GM23338 (cell line): ENCODE data around the gene C1GALT1C1L. TPM values are rescaled to one million over a fixed set of nuclear protein-coding genes. Genes with fewer than 3 reads are reported as not detected.

Experiments used
- ATAC-seq: fragments of 200-7000 bp; cut with Tn5 transposase; 3 replicates; pipeline ENCODE4 v1.9.1; 2020
- DNase-seq: peaks from one replicate; pipeline ENCODE4 v3.0.0-alpha.2; 2015; ENCODE audit warnings: low spot score
- H2AFZ ChIP-seq: fragments of 200-600 bp; sonication (generic); 2 replicates; pipeline ENCODE4 v1.8.0; 2016; ENCODE audit warnings: antibody characterized with exemption, mild to moderate bottlenecking, moderate library complexity
- H3F3A ChIP-seq: fragments of 200-600 bp; sonication (generic); replicated peaks from 2 replicates; pipeline ENCODE4 v1.8.0; 2017; ENCODE audit warnings: antibody characterized with exemption, mixed run types, low read depth
- H3K27ac ChIP-seq: fragments of 200-600 bp; sonication (generic); 2 replicates; pipeline ENCODE4 v1.6.1; 2016; ENCODE audit warnings: low read depth
- H3K27me3 ChIP-seq: fragments of 200-600 bp; sonication (generic); 2 replicates; pipeline ENCODE4 v1.8.0; 2016; ENCODE audit warnings: mild to moderate bottlenecking, mixed run types, moderate library complexity; ENCODE audit not compliant: insufficient read depth
- H3K36me3 ChIP-seq: fragments of 200-600 bp; sonication (generic); 2 replicates; pipeline ENCODE4 v1.8.0; 2016; ENCODE audit warnings: mild to moderate bottlenecking; ENCODE audit not compliant: insufficient read depth
- H3K4me1 ChIP-seq: fragments of 200-600 bp; sonication (generic); 2 replicates; pipeline ENCODE4 v1.8.0; 2016; ENCODE audit warnings: mild to moderate bottlenecking, moderate library complexity; ENCODE audit not compliant: insufficient read depth
- H3K4me2 ChIP-seq: fragments of 200-600 bp; sonication (generic); 2 replicates; pipeline ENCODE4 v1.7.1; 2017; ENCODE audit warnings: mixed run types
- H3K4me3 ChIP-seq: fragments of 200-600 bp; sonication (generic); 2 replicates; pipeline ENCODE4 v1.6.1; 2016; ENCODE audit warnings: mixed run types
- H3K79me2 ChIP-seq: fragments of 200-600 bp; sonication (generic); replicated peaks from 2 replicates; pipeline ENCODE4 v1.8.0; 2017; ENCODE audit warnings: mild to moderate bottlenecking; ENCODE audit not compliant: insufficient read depth
- H3K9me2 ChIP-seq: fragments of 200-600 bp; sonication (generic); 2 replicates; pipeline ENCODE4 v1.8.0; 2017; ENCODE audit not compliant: insufficient read depth
- H4K20me1 ChIP-seq: fragments of 200-600 bp; sonication (generic); replicated peaks from 2 replicates; pipeline ENCODE4 v1.8.0; 2017; ENCODE audit warnings: mild to moderate bottlenecking; ENCODE audit not compliant: insufficient read depth
- H3K27ac Mint-ChIP-seq: 2 replicates; pipeline ENCODE4 v1.8.0; 2020; ENCODE audit warnings: inconsistent platforms, mild to moderate bottlenecking, moderate library complexity, mixed read lengths
- H3K27me3 Mint-ChIP-seq: 3 replicates; pipeline ENCODE4 v1.8.0; 2022; ENCODE audit warnings: low read depth, mild to moderate bottlenecking, moderate library complexity, mixed read lengths, inconsistent platforms; ENCODE audit not compliant: insufficient read depth, poor library complexity
- H3K36me3 Mint-ChIP-seq: 3 replicates; pipeline ENCODE4 v1.8.0; 2021; ENCODE audit warnings: low read depth, mild to moderate bottlenecking, inconsistent platforms, moderate library complexity, mixed read lengths
- H3K4me1 Mint-ChIP-seq: 3 replicates; pipeline ENCODE4 v1.8.0; 2020; ENCODE audit warnings: mild to moderate bottlenecking, inconsistent platforms, mixed read lengths
- H3K4me3 Mint-ChIP-seq: 3 replicates; pipeline ENCODE4 v1.8.0; 2021; ENCODE audit warnings: moderate library complexity, mild to moderate bottlenecking, inconsistent platforms, mixed read lengths
- H3K9me3 Mint-ChIP-seq: 3 replicates; pipeline ENCODE4 v1.8.0; 2020; ENCODE audit warnings: moderate library complexity, mild to moderate bottlenecking, inconsistent platforms, mixed read lengths
- CTCF ChIP-seq, 2 experiments: fragments of 200-600 bp in 1 of 2; sonication (generic) in 1 of 2; conservative IDR thresholded peaks; 2 replicates each; pipeline versions ENCODE4 v1.5.1 to v1.6.1; 2016 to 2017; ENCODE audit warnings: antibody characterized with exemption in 2 of 2, low read depth in 2 of 2, mild to moderate bottlenecking in 2 of 2, moderate library complexity in 1 of 2
- ETS1 ChIP-seq: IDR thresholded peaks from 2 replicates; pipeline ENCODE4 v1.6.1; 2016; ENCODE audit warnings: antibody characterized with exemption
- EZH2phosphoT487 ChIP-seq: fragments of 200-600 bp; sonication (generic); IDR thresholded peaks from one replicate; pipeline ENCODE4 v1.8.1; 2018; ENCODE audit warnings: antibody characterized with exemption; ENCODE audit not compliant: unreplicated experiment
- JUNB ChIP-seq: IDR thresholded peaks from one replicate; pipeline ENCODE4 v1.6.1; 2016; ENCODE audit warnings: antibody characterized with exemption; ENCODE audit not compliant: unreplicated experiment
- NANOG ChIP-seq: IDR thresholded peaks from 2 replicates; pipeline ENCODE4 v1.6.1; 2016; ENCODE audit warnings: antibody characterized with exemption, borderline replicate concordance
- POLR2AphosphoS5 ChIP-seq: IDR thresholded peaks from 2 replicates; pipeline ENCODE4 v1.6.1; 2016; ENCODE audit warnings: antibody characterized with exemption, low read depth
- STAT1 ChIP-seq: IDR thresholded peaks from one replicate; pipeline ENCODE4 v1.6.1; 2016; ENCODE audit warnings: antibody characterized with exemption; ENCODE audit not compliant: unreplicated experiment
- ZNF114 ChIP-seq: fragments of 250-450 bp; sonication (Bioruptor Pico); IDR thresholded peaks from 2 replicates; pipeline ENCODE4 v1.5.0; 2020; ENCODE audit warnings: mild to moderate bottlenecking, moderate library complexity
- ZNF331 ChIP-seq: fragments of 250-450 bp; sonication (Bioruptor Pico); IDR thresholded peaks from 2 replicates; pipeline ENCODE4 v1.5.0; 2020; ENCODE audit warnings: low read depth, mild to moderate bottlenecking, moderate library complexity
- polyA plus RNA-seq: library from polyadenylated mRNA; unstranded; fragments of >200 nt; fragmentation: Nextera tagmentation; extraction: Ambion mirVana; gene quantifications from 2 replicates; pipeline ENCODE4 v1.2.1, GENCODE V29; 2016
- total RNA-seq: library from RNA; depleted of rRNA; stranded (reverse); fragments of >200 nt; shearing (Covaris generic); gene quantifications from 2 replicates; pipeline ENCODE4 v1.2.3, GENCODE V29; 2014
- TF ChIP-seq, protein P1 (sequence below): fragments of 250-450 bp; sonication (Bioruptor Pico); IDR thresholded peaks from 2 replicates; pipeline ENCODE4 v1.5.0; 2020; ENCODE audit warnings: mild to moderate bottlenecking, moderate library complexity
- TF ChIP-seq, protein P2 (sequence below): IDR thresholded peaks from one replicate; pipeline ENCODE4 v1.6.1; 2018; ENCODE audit warnings: antibody characterized with exemption; ENCODE audit not compliant: unreplicated experiment

Gene C1GALT1C1L
- total and polyA plus RNA-seq, 2 experiments from 2014 or later = 0.17 to 0.99 TPM

DNA sequence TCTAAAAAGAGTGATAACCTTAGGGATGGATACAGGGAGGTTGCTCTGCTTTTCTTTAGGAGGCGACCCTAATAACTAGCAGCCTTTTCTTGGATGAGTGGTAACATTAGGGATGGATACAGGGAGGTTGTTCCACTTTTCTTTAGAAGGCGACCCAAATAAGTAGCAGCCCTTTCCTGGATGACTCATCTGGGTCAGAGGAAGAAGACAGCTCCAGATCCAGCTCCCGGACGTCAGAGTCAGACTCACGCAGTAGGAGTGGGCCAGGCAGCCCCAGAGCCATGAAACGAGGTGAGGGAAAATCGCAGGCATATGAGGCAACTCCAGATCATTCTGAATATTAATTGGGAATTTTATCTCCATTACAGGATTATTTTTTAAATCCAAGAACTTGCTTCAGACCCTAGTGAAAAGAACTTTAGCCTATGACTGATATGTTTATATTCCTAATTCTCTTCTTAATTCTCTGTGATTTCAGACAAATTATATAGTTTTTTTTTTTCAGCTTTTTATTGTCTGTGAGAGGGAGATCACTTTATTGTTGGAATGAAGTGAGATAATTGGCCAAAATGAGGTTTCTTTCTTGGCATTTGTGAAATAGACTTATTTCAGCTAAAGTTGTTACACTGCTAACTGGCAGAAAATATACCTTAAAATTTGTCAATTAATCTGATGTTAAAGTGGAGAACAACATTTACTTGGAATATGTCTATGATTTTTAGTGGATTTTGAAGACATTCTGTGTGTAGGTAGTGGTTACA, 31.2 kb upstream of the C1GALT1C1L start:
- H3K27ac Mint-ChIP-seq = no peak overlapping the region

More for the DNA sequence above, 31.2 kb upstream of the C1GALT1C1L start:
- Histone ChIP-seq H3K4me2 (no peak overlapping the region), H3K27ac (no peak overlapping the region), H3K27me3 (no peaks in the 10 kb centered on the region), H3K79me2 (no peaks in the 10 kb centered on the region), H3K9me2 (no peaks in the 10 kb centered on the region), H3K4me1 (no peaks in the 10 kb centered on the region), H3K36me3 (no peaks in the 10 kb centered on the region), H4K20me1 (no peaks in the 10 kb centered on the region), H3F3A (no peaks in the 10 kb centered on the region), H3K4me3 (no peak overlapping the region), H2AFZ (no peak overlapping the region)
- no peaks in the 10 kb centered on the region for H3K27me3 Mint-ChIP-seq
- ATAC-seq = no peak
- H3K36me3 Mint-ChIP-seq = no peaks in the 10 kb centered on the region
- peaks cover 6% of the 10 kb centered on the region; the same call in 2 of the 3 replicates for H3K4me1 Mint-ChIP-seq
- H3K4me3 Mint-ChIP-seq = no peak overlapping the region
- TF ChIP-seq NANOG (no peak), STAT1 (no peak), ZNF331 (CRISPR knock-in tag) (no peak), ETS1 (no peak), EZH2phosphoT487 (no peak), CTCF (conservative IDR thresholded peaks at IDR 0.05; ENCODE audit: low read depth in 2 of 2) (no peak), JUNB (no peak), ZNF114 (CRISPR knock-in tag) (no peak), POLR2AphosphoS5 (no peak)
- TF ChIP-seq, protein P1, sequence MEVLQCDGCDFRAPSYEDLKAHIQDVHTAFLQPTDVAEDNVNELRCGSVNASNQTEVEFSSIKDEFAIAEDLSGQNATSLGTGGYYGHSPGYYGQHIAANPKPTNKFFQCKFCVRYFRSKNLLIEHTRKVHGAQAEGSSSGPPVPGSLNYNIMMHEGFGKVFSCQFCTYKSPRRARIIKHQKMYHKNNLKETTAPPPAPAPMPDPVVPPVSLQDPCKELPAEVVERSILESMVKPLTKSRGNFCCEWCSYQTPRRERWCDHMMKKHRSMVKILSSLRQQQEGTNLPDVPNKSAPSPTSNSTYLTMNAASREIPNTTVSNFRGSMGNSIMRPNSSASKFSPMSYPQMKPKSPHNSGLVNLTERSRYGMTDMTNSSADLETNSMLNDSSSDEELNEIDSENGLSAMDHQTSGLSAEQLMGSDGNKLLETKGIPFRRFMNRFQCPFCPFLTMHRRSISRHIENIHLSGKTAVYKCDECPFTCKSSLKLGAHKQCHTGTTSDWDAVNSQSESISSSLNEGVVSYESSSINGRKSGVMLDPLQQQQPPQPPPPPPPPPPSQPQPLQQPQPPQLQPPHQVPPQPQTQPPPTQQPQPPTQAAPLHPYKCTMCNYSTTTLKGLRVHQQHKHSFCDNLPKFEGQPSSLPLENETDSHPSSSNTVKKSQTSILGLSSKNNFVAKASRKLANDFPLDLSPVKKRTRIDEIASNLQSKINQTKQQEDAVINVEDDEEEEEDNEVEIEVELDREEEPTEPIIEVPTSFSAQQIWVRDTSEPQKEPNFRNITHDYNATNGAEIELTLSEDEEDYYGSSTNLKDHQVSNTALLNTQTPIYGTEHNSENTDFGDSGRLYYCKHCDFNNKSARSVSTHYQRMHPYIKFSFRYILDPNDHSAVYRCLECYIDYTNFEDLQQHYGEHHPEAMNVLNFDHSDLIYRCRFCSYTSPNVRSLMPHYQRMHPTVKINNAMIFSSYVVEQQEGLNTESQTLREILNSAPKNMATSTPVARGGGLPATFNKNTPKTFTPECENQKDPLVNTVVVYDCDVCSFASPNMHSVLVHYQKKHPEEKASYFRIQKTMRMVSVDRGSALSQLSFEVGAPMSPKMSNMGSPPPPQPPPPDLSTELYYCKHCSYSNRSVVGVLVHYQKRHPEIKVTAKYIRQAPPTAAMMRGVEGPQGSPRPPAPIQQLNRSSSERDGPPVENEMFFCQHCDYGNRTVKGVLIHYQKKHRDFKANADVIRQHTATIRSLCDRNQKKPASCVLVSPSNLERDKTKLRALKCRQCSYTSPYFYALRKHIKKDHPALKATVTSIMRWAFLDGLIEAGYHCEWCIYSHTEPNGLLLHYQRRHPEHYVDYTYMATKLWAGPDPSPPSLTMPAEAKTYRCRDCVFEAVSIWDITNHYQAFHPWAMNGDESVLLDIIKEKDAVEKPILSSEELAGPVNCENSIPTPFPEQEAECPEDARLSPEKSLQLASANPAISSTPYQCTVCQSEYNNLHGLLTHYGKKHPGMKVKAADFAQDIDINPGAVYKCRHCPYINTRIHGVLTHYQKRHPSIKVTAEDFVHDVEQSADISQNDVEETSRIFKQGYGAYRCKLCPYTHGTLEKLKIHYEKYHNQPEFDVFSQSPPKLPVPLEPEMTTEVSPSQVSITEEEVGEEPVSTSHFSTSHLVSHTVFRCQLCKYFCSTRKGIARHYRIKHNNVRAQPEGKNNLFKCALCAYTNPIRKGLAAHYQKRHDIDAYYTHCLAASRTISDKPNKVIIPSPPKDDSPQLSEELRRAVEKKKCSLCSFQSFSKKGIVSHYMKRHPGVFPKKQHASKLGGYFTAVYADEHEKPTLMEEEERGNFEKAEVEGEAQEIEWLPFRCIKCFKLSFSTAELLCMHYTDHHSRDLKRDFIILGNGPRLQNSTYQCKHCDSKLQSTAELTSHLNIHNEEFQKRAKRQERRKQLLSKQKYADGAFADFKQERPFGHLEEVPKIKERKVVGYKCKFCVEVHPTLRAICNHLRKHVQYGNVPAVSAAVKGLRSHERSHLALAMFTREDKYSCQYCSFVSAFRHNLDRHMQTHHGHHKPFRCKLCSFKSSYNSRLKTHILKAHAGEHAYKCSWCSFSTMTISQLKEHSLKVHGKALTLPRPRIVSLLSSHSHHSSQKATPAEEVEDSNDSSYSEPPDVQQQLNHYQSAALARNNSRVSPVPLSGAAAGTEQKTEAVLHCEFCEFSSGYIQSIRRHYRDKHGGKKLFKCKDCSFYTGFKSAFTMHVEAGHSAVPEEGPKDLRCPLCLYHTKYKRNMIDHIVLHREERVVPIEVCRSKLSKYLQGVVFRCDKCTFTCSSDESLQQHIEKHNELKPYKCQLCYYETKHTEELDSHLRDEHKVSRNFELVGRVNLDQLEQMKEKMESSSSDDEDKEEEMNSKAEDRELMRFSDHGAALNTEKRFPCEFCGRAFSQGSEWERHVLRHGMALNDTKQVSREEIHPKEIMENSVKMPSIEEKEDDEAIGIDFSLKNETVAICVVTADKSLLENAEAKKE = no peak
- TF ChIP-seq, protein P2, sequence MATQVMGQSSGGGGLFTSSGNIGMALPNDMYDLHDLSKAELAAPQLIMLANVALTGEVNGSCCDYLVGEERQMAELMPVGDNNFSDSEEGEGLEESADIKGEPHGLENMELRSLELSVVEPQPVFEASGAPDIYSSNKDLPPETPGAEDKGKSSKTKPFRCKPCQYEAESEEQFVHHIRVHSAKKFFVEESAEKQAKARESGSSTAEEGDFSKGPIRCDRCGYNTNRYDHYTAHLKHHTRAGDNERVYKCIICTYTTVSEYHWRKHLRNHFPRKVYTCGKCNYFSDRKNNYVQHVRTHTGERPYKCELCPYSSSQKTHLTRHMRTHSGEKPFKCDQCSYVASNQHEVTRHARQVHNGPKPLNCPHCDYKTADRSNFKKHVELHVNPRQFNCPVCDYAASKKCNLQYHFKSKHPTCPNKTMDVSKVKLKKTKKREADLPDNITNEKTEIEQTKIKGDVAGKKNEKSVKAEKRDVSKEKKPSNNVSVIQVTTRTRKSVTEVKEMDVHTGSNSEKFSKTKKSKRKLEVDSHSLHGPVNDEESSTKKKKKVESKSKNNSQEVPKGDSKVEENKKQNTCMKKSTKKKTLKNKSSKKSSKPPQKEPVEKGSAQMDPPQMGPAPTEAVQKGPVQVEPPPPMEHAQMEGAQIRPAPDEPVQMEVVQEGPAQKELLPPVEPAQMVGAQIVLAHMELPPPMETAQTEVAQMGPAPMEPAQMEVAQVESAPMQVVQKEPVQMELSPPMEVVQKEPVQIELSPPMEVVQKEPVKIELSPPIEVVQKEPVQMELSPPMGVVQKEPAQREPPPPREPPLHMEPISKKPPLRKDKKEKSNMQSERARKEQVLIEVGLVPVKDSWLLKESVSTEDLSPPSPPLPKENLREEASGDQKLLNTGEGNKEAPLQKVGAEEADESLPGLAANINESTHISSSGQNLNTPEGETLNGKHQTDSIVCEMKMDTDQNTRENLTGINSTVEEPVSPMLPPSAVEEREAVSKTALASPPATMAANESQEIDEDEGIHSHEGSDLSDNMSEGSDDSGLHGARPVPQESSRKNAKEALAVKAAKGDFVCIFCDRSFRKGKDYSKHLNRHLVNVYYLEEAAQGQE = no peak
- DNase-seq = no peak
- no peaks in the 10 kb centered on the region for H3K9me3 Mint-ChIP-seq
